HUES6 (cell line): ENCODE measurements around the gene CFAP97D2.

ENCODE experiments used
- H3K27ac ChIP-seq: 2 replicates; pipeline ENCODE4 v1.7.0; 2013; ENCODE audit warnings: low read depth, mild to moderate bottlenecking, low read length, inconsistent platforms
- H3K27me3 ChIP-seq: 2 replicates; pipeline ENCODE4 v1.6.1; 2013; ENCODE audit warnings: low read length; ENCODE audit not compliant: control insufficient read depth, insufficient read depth
- H3K36me3 ChIP-seq: 2 replicates; pipeline ENCODE4 v1.6.1; 2013; ENCODE audit warnings: low read length; ENCODE audit not compliant: control insufficient read depth, insufficient read depth
- H3K4me1 ChIP-seq: 2 replicates; pipeline ENCODE4 v1.6.1; 2013; ENCODE audit warnings: low read length; ENCODE audit not compliant: control insufficient read depth, insufficient read depth
- H3K4me3 ChIP-seq: 2 replicates; pipeline ENCODE4 v1.5.1; 2013; ENCODE audit warnings: low read depth, low read length
- H3K9ac ChIP-seq: one replicate; pipeline ENCODE4 v1.6.1; 2013; ENCODE audit warnings: mild to moderate bottlenecking, low read length
- H3K9me3 ChIP-seq: 2 replicates; pipeline ENCODE4 v1.6.1; 2013; ENCODE audit warnings: low read depth, low read length; ENCODE audit not compliant: control insufficient read depth, insufficient read depth

Gene CFAP97D2

DNA sequence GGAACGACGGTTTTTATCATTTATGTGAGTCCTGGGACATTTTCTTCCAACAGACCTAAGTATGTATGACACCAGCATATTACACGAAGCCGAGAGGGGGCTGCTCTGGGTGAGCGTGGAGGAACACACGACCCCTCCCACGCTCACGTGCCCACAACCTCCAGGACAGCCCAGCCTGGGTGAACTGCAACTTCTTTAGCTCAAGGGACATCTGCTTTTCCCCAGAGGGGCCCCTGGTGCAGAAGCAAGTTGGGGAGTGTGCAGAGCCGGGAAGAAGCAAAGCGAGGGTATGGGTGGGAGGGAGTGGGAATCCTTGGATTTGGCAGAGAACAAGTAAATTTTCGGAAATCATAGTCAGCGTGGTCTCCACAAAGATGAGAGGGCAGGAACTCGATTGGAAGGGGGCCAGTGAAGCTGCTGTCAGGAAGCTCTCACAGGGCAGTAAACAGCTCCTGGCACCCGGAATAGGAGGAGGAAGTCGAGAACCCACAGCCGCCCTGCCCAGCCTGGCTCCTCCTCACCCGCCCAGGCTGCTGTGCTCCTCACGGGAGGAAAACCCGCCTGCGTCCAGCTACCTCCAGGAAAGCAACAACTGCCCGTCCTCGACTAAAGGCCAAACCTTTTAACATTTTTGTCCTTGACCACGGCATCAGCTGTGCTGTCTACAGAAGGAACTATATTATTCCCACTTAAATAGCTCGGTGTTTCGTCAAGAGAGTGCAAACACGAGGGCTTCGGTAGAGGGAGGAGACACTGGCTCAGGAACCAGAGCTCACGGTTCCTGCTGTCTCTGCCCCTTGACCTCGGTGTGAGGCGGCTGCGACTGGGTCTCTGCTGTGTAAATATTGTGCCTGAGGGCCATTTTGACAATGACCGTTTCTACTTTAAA, 17.2 kb upstream of the CFAP97D2 start:
- no peak overlapping the region for H3K4me3 ChIP-seq
- H3K27ac ChIP-seq, result no peak overlapping the region
- peaks cover 6% of the 10 kb centered on the region; the same call in 1 of the 2 replicates for H3K27me3 ChIP-seq

GRCh38 chr13:114162533-114162922, 16.5 kb upstream of the CFAP97D2 start:
- Histone ChIP-seq H3K27ac (no peak overlapping the region), H3K9me3 (no peaks in the 10 kb centered on the region), H3K9ac (no peak overlapping the region), H3K4me1 (peaks cover 5% of the 10 kb centered on the region; the same call in 1 of the 2 replicates), H3K4me3 (no peak overlapping the region), H3K27me3 (peaks cover 6% of the 10 kb centered on the region; the same call in 1 of the 2 replicates), H3K36me3 (no peaks in the 10 kb centered on the region)

More for the DNA sequence above, 17.2 kb upstream of the CFAP97D2 start:
- H3K9ac ChIP-seq, result no peak overlapping the region
- no peaks in the 10 kb centered on the region for H3K9me3 ChIP-seq
- H3K4me1 ChIP-seq, result peaks cover 5% of the 10 kb centered on the region; the same call in 1 of the 2 replicates
- H3K36me3 ChIP-seq, result no peaks in the 10 kb centered on the region

DNA sequence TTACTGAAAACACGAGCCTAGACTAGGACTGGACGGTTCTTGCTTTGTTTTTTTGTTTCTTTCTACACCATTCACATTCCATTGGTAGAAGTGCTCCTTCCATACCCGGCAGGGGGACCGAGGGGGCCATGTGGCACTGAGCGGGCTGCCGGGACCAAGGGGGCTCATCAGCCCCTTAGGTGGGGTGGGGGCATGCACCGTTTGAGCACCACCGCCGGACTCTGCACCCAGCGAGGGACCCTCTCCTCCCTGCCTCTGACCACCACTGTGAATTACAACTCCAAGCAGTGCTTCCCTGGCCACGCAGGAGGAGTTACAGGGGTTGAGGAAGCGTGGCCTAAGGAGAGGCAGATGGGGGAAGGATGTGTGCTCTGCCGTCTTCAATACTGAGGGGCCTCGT, 15.0 kb upstream of the CFAP97D2 start:
- Histone ChIP-seq H3K27me3 (peaks cover 6% of the 10 kb centered on the region; the same call in 1 of the 2 replicates), H3K36me3 (no peaks in the 10 kb centered on the region), H3K9ac (no peak overlapping the region), H3K4me1 (peaks cover 5% of the 10 kb centered on the region; the same call in 1 of the 2 replicates), H3K4me3 (no peak overlapping the region), H3K9me3 (no peaks in the 10 kb centered on the region), H3K27ac (no peak overlapping the region)

GRCh38 chr13:114164681-114165429, 14.2 kb upstream of the CFAP97D2 start:
- Histone ChIP-seq H3K4me1 (peaks cover 5% of the 10 kb centered on the region; the same call in 1 of the 2 replicates), H3K9ac (no peak overlapping the region), H3K4me3 (no peak overlapping the region), H3K36me3 (no peaks in the 10 kb centered on the region), H3K9me3 (no peaks in the 10 kb centered on the region), H3K27me3 (peaks cover 6% of the 10 kb centered on the region; the same call in 1 of the 2 replicates), H3K27ac (no peak overlapping the region)

DNA sequence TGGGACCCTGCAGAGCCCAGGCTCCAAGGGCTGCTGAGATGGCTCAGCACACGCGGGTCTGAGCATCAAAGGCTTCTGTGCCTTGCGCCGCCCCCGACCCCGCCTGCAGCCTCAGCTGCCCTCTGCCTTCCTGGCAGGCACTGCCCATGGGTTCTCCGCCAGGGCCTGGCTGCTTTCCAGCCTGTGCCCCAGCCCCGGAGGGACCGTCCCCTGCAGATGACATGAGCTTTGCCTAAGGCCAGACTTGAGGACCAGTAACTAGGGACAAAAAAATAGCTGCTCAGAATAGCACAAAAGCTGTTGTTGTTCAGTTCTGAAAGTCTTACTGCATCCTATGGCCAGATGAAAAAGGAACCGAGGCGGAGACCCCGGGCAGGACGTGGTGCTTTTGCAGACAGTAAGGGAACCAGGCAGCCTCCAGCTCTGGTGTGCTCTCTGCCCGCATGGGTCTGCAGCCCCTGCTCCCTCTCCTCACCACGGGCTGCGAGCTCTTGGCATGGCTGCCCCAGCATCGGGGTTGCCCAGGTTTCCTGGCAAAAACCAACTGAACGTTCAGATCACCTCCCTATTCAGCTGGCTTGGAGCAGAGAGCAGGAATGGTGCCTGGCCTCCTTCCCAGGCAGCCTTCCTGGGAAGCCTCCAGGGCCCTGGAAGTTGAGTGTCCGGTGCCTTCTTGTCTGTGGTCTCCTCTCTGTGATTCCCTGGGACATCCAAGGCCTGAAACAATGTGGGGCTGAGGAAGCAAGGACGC, 12.5 kb upstream of the CFAP97D2 start:
- no peaks in the 10 kb centered on the region for H3K36me3 ChIP-seq
- H3K27ac ChIP-seq, result no peak overlapping the region
- H3K4me3 ChIP-seq, result no peak overlapping the region
- H3K4me1 ChIP-seq, result peaks cover 5% of the 10 kb centered on the region; the same call in 1 of the 2 replicates
- no peaks in the 10 kb centered on the region for H3K9me3 ChIP-seq
- no peaks in the 10 kb centered on the region for H3K27me3 ChIP-seq
- H3K9ac ChIP-seq, result no peak overlapping the region

DNA sequence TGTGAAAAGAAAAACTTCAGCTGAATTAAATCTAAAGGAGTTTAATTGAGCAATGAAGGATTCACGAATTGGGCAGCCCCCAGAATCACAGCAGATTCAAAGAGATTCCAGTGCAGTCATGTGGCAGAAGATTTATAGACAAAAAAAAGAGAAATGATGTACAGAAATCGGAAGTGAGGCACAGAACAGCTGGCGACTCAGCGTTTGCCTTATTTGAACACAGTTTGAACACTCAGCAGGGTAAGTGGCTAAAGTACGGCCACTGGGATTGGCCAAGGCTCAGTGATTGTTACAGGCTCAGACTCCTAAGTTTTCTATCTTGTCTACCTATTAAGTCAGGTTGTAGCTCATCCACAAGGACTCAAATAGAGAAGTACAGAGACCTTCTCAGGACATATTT, 11.6 kb upstream of the CFAP97D2 start:
- no peaks in the 10 kb centered on the region for H3K27me3 ChIP-seq
- no peak overlapping the region for H3K9ac ChIP-seq
- H3K4me1 ChIP-seq, result peaks cover 1% of the 10 kb centered on the region; the same call in 1 of the 2 replicates
- H3K27ac ChIP-seq, result no peak overlapping the region
- no peak overlapping the region for H3K4me3 ChIP-seq
- no peaks in the 10 kb centered on the region for H3K9me3 ChIP-seq
- no peaks in the 10 kb centered on the region for H3K36me3 ChIP-seq

GRCh38 chr13:114167885-114168284, 11.2 kb upstream of the CFAP97D2 start:
- no peak overlapping the region for H3K9ac ChIP-seq
- H3K27ac ChIP-seq, result no peak overlapping the region
- no peaks in the 10 kb centered on the region for H3K4me1 ChIP-seq
- no peaks in the 10 kb centered on the region for H3K36me3 ChIP-seq
- no peaks in the 10 kb centered on the region for H3K9me3 ChIP-seq
- no peaks in the 10 kb centered on the region for H3K27me3 ChIP-seq
- no peak overlapping the region for H3K4me3 ChIP-seq

DNA sequence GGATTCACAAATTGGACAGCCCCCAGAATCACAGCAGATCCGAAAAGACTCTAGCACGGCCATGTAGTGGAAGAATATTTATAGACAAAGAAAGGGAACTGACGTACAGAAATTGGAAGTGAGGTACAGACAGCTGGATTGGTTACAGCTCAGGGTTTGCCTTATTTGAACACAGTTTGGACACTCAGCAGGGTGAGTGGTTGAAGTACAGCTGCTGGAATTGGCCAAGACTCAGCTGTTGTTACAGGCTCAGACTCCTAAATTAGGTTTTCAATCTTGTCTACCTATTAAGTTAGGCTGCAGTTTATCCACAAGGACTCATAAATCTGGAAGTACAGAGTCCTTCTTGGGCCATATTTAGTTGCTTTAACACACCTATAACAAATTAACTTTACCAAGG, 5.8 kb upstream of the CFAP97D2 start:
- H3K4me1 ChIP-seq, result no peaks in the 10 kb centered on the region
- H3K9ac ChIP-seq, result no peak overlapping the region
- no peaks in the 10 kb centered on the region for H3K27me3 ChIP-seq
- 0 out of 2 replicates have a peak, but pooled peaks cover 5% of the 10 kb centered on the region for H3K9me3 ChIP-seq
- H3K4me3 ChIP-seq, result no peak overlapping the region
- no peaks in the 10 kb centered on the region for H3K36me3 ChIP-seq
- H3K27ac ChIP-seq, result no peak overlapping the region

- no peaks in the 10 kb centered on the region for H3K36me3 ChIP-seq
- H3K27ac ChIP-seq, result no peak overlapping the region
- no peaks in the 10 kb centered on the region for H3K27me3 ChIP-seq
- no peak overlapping the region for H3K4me3 ChIP-seq
- H3K9me3 ChIP-seq, result 0 out of 2 replicates have a peak, but pooled peaks cover 5% of the 10 kb centered on the region
- no peaks in the 10 kb centered on the region for H3K4me1 ChIP-seq
- no peak overlapping the region for H3K9ac ChIP-seq
Measured at GRCh38 chr13:114173745-114174144, 5.3 kb upstream of the CFAP97D2 start.

DNA sequence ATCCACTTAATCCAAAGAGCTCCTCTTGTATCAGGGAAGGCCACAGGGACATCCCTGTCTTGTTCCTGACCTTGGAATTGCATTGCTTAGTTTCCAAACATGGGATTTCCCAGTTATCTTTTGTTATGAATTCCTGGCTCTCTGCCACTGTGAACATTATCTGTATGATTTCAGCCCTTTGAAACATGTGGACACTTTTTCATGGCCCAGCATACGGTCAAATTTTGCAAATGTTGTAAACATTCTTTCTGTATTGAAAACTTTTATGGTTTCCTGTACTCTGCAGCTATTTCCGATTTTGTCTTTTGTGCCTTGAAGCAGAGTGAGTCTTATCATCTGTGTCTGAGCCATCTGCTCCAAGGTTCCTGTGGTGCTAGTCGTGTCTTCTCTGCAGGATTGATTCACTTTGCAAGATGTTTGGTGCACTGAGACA, 4.5 kb upstream of the CFAP97D2 start:
- H3K4me1 ChIP-seq, result peaks cover 3% of the 10 kb centered on the region; the same call in 1 of the 2 replicates
- 0 out of 2 replicates have a peak, but pooled peaks cover 5% of the 10 kb centered on the region for H3K9me3 ChIP-seq
- H3K4me3 ChIP-seq, result no peak overlapping the region
- no peak overlapping the region for H3K9ac ChIP-seq
- H3K27me3 ChIP-seq, result no peaks in the 10 kb centered on the region
- H3K36me3 ChIP-seq, result no peaks in the 10 kb centered on the region
- no peak overlapping the region for H3K27ac ChIP-seq
